GM18520 (cell line): ENCODE results near the gene NHSL2.
"Not testable (repeated sequence)": the region's sequence is repeated elsewhere in the genome, so short reads cannot be mapped to it uniquely, and the experiment has no call there.

Source experiments
- ATAC-seq: cut with Tn5 transposase; IDR thresholded peaks from one replicate; pipeline ENCODE4 v1.9.1; 2021; ENCODE audit not compliant: unreplicated experiment

The NHSL2 gene

GRCh38 chrX:71910643-71910985, at the start of gene NHSL2:
TSS of gene NHSL2 (plus strand) at chrX:71910845.
- ATAC-seq = no peak

DNA sequence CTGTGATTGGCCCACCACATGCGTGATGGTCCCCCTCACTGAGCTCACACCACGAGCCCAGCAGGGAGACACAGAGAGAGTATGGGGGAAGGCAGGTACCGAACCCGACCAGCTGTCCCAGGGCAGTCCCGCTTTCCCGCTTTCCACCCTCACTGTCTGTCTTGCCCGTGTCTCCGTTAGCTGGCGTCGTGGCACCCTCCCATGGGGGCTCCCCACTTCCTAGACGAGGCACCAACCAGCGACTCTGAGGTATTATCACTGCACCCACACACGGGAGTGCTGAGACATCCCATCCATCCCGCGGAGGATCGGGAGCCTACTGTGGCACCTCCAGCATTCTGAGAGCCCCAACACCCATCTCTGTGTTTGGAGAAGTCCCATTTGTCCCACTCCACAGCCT, 43.0 kb upstream of the NHSL2 start:
- no peak for ATAC-seq

DNA sequence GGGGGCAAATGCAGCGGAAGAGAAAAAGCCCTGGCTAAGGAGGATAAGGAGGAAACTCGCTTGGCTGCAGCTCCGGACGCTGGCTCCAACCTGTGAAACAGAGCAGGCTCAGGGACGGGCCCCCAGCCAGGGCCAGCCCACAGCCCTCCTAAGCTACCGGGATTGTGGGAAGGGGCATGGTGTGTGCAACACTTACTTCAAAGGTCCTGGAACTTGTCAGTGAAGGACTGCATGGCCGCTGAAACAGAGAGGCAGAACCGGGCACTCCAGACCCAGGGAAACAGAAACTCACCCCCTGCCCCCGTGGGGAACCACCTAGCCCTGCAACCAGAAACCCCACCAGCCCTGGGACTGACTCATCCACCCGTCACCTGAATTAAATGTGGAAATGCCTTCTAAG, 41.1 kb upstream of the NHSL2 start:
- not testable (repeated sequence) for ATAC-seq

DNA sequence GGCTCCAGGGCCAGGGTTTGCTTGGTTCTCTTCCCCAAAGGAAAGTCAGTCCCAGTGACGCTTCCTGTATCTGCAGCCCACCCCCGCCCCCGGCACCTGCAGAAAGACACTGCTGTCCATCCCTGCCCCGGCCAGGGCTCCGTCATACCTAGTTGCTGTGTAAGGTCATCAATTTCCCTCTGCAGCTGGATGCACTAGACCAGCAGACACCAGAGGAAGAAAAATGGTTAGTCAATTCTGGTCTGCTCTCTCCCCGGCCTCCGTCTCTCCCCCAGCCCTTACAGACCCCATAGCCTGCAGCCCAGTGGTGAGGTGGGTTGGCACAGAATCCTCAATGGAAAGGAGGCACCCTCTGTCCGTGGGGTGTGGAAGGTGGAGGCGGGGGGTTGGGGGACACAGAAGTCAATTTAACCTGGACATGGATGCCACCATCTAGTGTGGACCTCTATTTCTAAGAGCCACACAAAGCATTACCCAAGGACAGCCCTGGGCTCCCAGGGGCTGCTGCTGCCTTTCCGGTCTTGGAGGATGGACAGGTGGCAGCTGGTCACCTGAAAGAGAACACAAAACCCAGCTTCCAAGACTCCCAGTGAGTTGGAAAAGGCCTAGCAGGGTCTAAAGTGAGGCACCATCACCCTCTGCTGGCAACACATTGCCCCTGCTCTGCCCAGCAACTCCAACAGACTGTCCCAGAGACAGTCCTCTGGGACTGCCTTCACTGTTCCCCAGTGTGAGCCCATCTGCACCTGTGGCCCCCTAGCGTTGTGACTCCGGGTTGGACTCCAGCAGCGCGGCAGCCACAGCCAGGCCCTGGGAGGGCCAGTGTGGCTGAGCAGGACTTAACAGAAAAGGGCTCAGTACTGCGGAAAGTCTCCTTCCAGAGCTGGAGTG, 40.2 kb upstream of the NHSL2 start:
- no peak for ATAC-seq

DNA sequence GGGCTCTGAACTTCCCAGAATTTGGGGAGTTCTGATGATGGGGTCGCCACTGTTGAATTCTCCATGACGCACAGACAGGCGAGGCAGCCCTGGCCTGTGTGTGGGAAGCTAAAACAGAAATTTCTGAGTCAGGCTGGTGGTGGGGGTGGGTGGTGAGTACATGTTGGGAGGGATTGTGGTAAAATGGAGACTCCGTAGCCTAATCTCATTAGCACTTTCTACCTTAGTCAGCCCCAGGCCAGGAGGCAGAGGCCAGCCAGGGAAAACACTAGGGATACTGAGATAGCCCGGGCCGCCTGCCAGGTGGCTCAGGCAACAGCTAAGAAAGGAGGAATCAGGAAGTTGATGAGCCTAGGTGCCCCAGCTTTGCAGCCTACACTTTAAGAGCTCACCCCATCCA, 39.3 kb upstream of the NHSL2 start:
- no peak for ATAC-seq

DNA sequence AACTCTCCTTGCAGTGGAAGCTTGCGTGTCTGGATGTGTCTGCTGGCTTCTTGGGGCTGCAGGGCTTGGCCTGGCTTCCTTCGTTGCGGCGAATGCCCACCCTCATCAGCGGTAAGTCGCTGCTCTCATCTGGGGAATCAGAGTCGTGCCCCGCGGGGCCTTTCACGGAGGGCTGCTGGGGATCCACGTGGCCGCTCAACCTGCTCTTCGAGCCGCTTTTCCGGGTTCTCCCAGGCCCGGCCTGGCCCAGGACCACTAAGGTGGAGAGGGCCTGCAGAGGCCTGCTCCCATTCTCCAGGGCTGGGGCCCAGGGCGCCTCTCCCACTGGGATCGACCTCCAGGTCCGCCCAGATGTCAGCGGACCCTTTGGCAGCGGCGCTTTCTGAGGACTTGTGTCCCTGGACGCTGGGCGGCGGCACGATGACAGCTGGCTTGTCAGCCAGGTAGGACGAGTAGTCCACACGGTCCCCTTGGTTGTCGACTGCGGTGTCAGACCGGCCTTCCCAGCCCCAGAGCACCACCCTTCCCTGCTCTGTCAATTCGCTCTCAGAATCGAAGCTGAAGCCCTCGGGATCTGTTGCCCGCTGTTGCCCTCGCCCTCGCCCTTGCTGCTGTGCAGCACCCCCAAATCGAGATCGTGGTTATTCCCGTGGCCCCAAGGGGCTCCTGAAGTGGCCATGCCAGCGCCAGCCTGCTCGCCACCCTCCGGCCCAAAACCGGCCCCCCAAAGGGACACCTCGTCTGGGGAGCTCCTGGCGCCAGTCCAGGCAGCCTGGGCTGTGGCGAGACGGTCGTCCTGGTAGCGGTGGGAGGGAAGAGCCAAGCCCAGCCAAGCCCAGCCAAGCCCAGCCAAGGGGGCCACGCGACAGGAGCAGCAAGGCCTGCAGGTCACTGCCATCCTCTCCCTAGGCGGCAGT, 37.8 kb upstream of the NHSL2 start:
- ATAC-seq = no peak

GRCh38 chrX:71873459-71873833, 37.2 kb upstream of the NHSL2 start:
- no peak for ATAC-seq

DNA sequence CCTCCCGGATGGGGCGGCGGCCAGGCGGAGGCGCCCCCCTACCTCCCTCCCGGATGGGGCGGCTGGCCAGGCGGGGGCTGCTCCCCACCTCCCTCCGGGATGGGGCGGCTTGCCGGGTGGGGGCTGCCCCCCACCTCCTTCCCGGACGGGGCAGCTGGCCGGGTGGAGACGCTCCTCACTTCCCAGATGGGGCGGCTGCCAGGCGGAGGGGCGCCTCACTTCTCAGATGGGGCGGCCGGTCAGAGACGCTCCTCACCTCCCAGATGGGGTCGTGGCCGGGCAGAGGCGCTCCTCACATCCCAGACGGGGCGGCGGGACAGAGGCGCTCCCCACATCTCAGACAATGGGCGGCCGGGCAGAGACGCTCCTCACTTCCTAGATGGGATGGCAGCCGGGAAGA, 33.8 kb upstream of the NHSL2 start:
- not testable (repeated sequence) for ATAC-seq

DNA sequence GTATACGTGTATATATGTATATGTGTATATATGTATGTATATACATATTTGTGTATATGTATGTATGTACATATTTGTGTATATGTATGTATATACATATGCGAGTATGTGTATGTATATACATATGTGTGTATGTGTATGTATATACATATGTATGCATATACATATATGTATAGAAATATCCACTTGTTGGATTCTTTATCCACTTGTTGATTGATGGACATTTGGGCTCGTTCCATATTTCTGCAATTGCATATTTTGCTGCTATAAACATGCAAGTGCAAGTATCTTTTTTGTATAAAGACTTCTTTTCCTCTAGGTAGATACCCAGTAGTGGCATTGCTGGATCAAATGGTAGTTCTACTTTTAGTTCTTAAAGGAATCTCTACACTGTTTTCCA, 25.5 kb upstream of the NHSL2 start:
- no peak for ATAC-seq

GRCh38 chrX:71895607-71896006, 15.0 kb upstream of the NHSL2 start:
- ATAC-seq = no peak

- ATAC-seq = no peak
Measured at GRCh38 chrX:71906144-71906543, 4.5 kb upstream of the NHSL2 start.

- no peak for ATAC-seq
Measured at GRCh38 chrX:71908387-71908786, 2.3 kb upstream of the NHSL2 start.

- no peak for ATAC-seq
Measured at GRCh38 chrX:71909956-71910355, 689 bp upstream of the NHSL2 start.

DNA sequence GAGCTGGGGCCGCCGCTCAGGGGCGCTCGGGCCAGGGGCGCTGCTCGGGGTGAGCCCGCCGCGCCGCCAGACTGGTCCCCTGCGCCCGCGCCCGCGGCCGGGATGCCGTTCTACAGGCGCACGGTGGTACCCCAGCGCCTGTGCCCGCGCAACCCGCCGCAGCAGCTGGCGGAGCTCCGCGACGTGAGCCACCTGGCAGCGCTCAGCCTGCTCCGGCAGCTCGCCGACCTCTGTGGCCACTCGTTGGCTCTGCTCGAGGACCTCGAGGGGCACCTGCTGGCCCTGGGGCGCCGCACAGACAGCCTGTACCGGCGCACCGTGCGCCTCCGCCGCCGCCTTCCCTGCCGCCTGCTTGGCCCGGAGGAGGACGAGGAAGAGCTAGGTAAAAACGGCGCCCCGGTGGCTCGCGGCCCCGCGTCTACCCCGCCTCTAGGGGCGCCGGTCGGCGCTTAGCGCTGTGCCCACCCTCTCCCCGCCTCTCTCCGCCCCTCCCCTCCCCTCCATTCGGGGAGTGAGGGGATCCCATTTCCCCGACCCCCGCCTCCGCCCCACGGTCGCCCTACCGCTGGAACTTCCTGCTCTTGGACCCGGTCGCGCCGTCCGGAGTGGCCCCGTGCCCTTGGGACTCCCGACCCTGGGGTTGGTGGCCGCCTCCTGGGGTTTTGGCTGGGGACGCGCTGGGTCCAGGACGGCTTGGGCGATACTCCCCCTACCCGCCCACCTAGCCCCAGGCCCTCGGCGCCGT, 513 bp downstream of the NHSL2 start:
- no peak for ATAC-seq

- no peak for ATAC-seq
Measured at GRCh38 chrX:71911731-71912050, 1.0 kb downstream of the NHSL2 start.

- no peak for ATAC-seq
Measured at GRCh38 chrX:71912156-71912555, 1.5 kb downstream of the NHSL2 start.

- no peak for ATAC-seq
Measured at GRCh38 chrX:71913156-71913950, 2.7 kb downstream of the NHSL2 start.

DNA sequence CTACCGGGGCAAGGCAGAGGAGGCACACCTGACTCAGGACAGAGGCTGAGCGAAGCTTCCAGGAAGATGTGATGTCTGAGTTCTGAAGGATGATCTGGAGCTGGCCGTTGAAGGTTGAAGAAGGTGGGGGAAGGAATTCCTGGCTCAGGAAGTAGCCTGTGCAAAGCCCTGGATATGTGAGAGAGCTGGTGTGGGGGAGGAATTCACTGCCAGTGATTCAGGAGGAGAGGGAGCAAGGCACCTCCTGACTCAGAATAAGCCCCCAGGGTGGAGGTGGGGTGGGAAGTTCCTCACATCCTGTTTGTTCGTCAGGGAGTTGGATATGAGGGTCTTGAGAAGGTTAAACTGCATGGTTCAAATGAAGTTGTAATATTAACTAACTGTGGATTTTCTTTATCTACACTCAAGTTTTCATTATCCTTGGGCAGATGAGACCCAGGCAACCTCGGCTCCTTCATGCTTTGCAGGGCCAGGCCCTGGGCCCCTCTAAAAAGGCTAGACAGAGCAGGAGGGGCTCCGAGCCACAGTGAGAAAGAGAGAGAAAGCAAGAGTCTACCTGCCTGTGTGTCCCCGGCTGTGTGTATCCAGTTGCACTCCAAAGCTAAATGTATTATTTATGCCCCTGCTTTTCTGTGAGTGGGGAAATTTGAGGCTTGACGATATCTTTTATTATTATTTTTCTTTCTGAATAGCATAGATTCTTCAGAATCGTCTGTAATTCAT, 7.1 kb downstream of the NHSL2 start:
- no peak for ATAC-seq

GRCh38 chrX:71919431-71919830, 8.8 kb downstream of the NHSL2 start:
- no peak for ATAC-seq

GRCh38 chrX:71919886-71920285, 9.2 kb downstream of the NHSL2 start:
- no peak for ATAC-seq
